ENCODE data around the gene FMR1. TPM values are rescaled to one million over a fixed set of nuclear protein-coding genes. Genes with fewer than 3 reads are reported as not detected.

FMR1 gene
- total and polyA plus RNA-seq, 3 donors from 2014 or later = 30.0 to 49.9 (median 45.4) TPM

- 0% methylated on average over 42 of the region's 58 CpGs; no CpG with 5 or more reads in 1 of the 2 donors for WGBS, 2 donors
- Histone ChIP-seq H3K4me1 (no peaks in the 10 kb centered on the region), H3K4me3 (peak overlapping the region; percentile 68 to 81), H3K36me3 (ENCODE audit: low read depth, missing control alignments) (no peaks in the 10 kb centered on the region), H3K27me3 (no peaks in the 10 kb centered on the region), H3K9me3 (no peaks in the 10 kb centered on the region), H3K27ac (peak overlapping the region; percentile 94 to 95)
- DNase-seq = peak; percentile 35
- TF ChIP-seq CTCF (IDR thresholded peaks at IDR 0.05) = no peak
- no peak for TF ChIP-seq POLR2A (IDR thresholded peaks at IDR 0.05)
- intact Hi-C loops (cut with DNase I; ENCODE audit: low total_unique reads) = no loop called here
Measured at GRCh38 chrX:147912093-147912801, 528 bp downstream of the FMR1 start.

DNA sequence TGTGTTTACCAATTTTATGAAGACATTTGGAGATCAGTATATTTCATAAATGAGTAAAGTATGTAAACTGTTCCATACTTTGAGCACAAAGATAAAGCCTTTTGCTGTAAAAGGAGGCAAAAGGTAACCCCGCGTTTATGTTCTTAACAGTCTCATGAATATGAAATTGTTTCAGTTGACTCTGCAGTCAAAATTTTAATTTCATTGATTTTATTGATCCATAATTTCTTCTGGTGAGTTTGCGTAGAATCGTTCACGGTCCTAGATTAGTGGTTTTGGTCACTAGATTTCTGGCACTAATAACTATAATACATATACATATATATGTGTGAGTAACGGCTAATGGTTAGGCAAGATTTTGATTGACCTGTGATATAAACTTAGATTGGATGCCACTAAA is 1.9 kb downstream of the FMR1 start:
- no peak overlapping the region for H3K27ac ChIP-seq
- no peak overlapping the region for H3K4me3 ChIP-seq
- intact Hi-C loops (cut with DNase I; ENCODE audit: low total_unique reads) = no loop called here
- WGBS, 2 donors = 34 to 53% methylated on average over 6 of the region's 6 CpGs
- no peaks in the 10 kb centered on the region for H3K36me3 ChIP-seq (ENCODE audit: low read depth, missing control alignments)
- no peak for TF ChIP-seq CTCF (IDR thresholded peaks at IDR 0.05)
- TF ChIP-seq POLR2A (IDR thresholded peaks at IDR 0.05) = no peak
- DNase-seq = no peak
- no peaks in the 10 kb centered on the region for H3K27me3 ChIP-seq
- H3K4me1 ChIP-seq = no peaks in the 10 kb centered on the region
- H3K9me3 ChIP-seq = no peaks in the 10 kb centered on the region

- Histone ChIP-seq H3K27me3 (no peaks in the 10 kb centered on the region), H3K4me3 (no peak overlapping the region), H3K27ac (no peak overlapping the region), H3K36me3 (ENCODE audit: low read depth, missing control alignments) (no peaks in the 10 kb centered on the region), H3K4me1 (no peaks in the 10 kb centered on the region), H3K9me3 (no peaks in the 10 kb centered on the region)
- no peak for DNase-seq
- intact Hi-C loops (cut with DNase I; ENCODE audit: low total_unique reads) = no loop called here
- 53 to 55% methylated on average over 3 of the region's 3 CpGs for WGBS, 2 donors
- TF ChIP-seq POLR2A (IDR thresholded peaks at IDR 0.05) (no peak), CTCF (IDR thresholded peaks at IDR 0.05) (no peak)
Measured at GRCh38 chrX:147914591-147914990, 2.9 kb downstream of the FMR1 start.

GRCh38 chrX:147916375-147916968 is 4.8 kb downstream of the FMR1 start:
- Histone ChIP-seq H3K4me3 (no peak overlapping the region), H3K36me3 (ENCODE audit: low read depth, missing control alignments) (no peaks in the 10 kb centered on the region), H3K27ac (no peak overlapping the region), H3K9me3 (no peaks in the 10 kb centered on the region), H3K27me3 (no peaks in the 10 kb centered on the region), H3K4me1 (no peaks in the 10 kb centered on the region)
- WGBS, 2 donors = 58 to 70% methylated on average over 6 of the region's 6 CpGs
- intact Hi-C loops (cut with DNase I; ENCODE audit: low total_unique reads) = no loop called here
- TF ChIP-seq POLR2A (IDR thresholded peaks at IDR 0.05) = no peak
- TF ChIP-seq CTCF (IDR thresholded peaks at IDR 0.05) = no peak
- no peak for DNase-seq

All from testis (tissue), 3 donors.